HCT116 (cell line): Measurements from ENCODE around the gene GRIK5. TPM values are rescaled to one million over a fixed set of nuclear protein-coding genes. Genes with fewer than 3 reads are reported as not detected.

Experiments used
- ATAC-seq: fragments of 200-7000 bp; cut with Tn5 transposase; 2 replicates; pipeline ENCODE4 v1.9.1; 2020; ENCODE audit warnings: mild to moderate bottlenecking, moderate library complexity
- BruUV-seq: library from RNA; stranded (reverse); fragments of 400-500 nt; replicated peaks from 2 replicates; lab custom pipeline; 2021; lab: Mats Ljungman, UMichigan
- CTCF ChIA-PET: fragments of 300-600 bp; sonication (Branson Sonifier 250); formaldehyde crosslinking; loops from one replicate; lab custom pipeline; 2021; ENCODE audit warnings: antibody characterized with exemption; lab: Charles Lee
- POLR2A ChIA-PET: fragments of 300-600, 350-600 bp; sonication (Branson Sonifier 250); formaldehyde crosslinking; loops from one replicate; lab custom pipeline; 2021; ENCODE audit warnings: antibody characterized with exemption; lab: Charles Lee
- RAD21 ChIA-PET, 2 experiments: fragments of 300-600 bp; sonication (Branson Sonifier 250); formaldehyde crosslinking; loops; one replicate each; lab custom pipeline; 2023; ENCODE audit warnings: low total read pairs in 2 of 2; ENCODE audit not compliant: uncharacterized antibody in 2 of 2, unreplicated experiment in 2 of 2, low non-redundant PET in 1 of 2; lab: Charles Lee
- DNase-seq: peaks from one replicate; pipeline ENCODE4 v3.0.0-alpha.2; 2010; ENCODE audit warnings: low read depth, low spot score
- H2AFZ ChIP-seq: fragments of 200-600 bp; shearing (Covaris generic), sonication (generic); 2 replicates; pipeline ENCODE4 v1.6.1; 2017; ENCODE audit warnings: low read depth, mixed run types, mixed read lengths, antibody characterized with exemption, low read length; ENCODE audit not compliant: poor library complexity, severe bottlenecking
- H3K27ac ChIP-seq: 2 replicates; pipeline ENCODE4 v1.5.1; 2012; ENCODE audit warnings: low read depth, low read length
- H3K27me3 ChIP-seq: fragments of 200-600 bp; sonication (generic); 2 replicates; pipeline ENCODE4 v1.6.1; 2016; ENCODE audit warnings: mixed run types, low read length, mixed read lengths; ENCODE audit not compliant: insufficient read depth
- H3K36me3 ChIP-seq, 2 experiments: fragments of 200-500 bp in 1 of 2; fragments of 200-600 bp in 1 of 2; sonication (Bioruptor generic) in 1 of 2; sonication (generic) in 1 of 2; 2 replicates each; pipeline versions ENCODE4 v1.5.1 to v1.6.1; 2014 to 2016; ENCODE audit warnings: low read length in 2 of 2, inconsistent platforms in 1 of 2, mixed read lengths in 1 of 2, mixed run types in 1 of 2; ENCODE audit not compliant: insufficient read depth in 2 of 2, control insufficient read depth in 1 of 2
- H3K4me1 ChIP-seq, 2 experiments: fragments of 200-600 bp in 1 of 2; sonication (generic) in 1 of 2; 2 replicates each; pipeline versions ENCODE4 v1.5.1 to v1.6.1; 2012 to 2017; ENCODE audit warnings: low read length in 2 of 2, inconsistent platforms in 1 of 2, mild to moderate bottlenecking in 1 of 2, mixed read lengths in 1 of 2, mixed run types in 1 of 2, moderate library complexity in 1 of 2; ENCODE audit not compliant: insufficient read depth in 2 of 2, control insufficient read depth in 1 of 2
- H3K4me2 ChIP-seq: fragments of 200-600 bp; sonication (generic); 2 replicates; pipeline ENCODE4 v1.6.1; 2017; ENCODE audit warnings: mixed run types, low read length, mixed read lengths
- H3K4me3 ChIP-seq, 2 experiments: fragments of 200-600 bp in 1 of 2; sonication (generic) in 1 of 2; replicated peaks in 1 of 2; 2 replicates each; pipeline ENCODE4 v1.5.1; 2011 to 2016; ENCODE audit warnings: low read length in 2 of 2, control low read depth in 1 of 2, low read depth in 1 of 2, mild to moderate bottlenecking in 1 of 2, mixed read lengths in 1 of 2, mixed run types in 1 of 2
- H3K79me2 ChIP-seq: fragments of 200-600 bp; sonication (generic); 2 replicates; pipeline ENCODE4 v1.6.1; 2017; ENCODE audit warnings: mild to moderate bottlenecking, mixed run types, low read length, moderate library complexity, mixed read lengths; ENCODE audit not compliant: insufficient read depth
- H3K9ac ChIP-seq: fragments of 200-600 bp; sonication (generic); 2 replicates; pipeline ENCODE4 v1.6.1; 2016; ENCODE audit warnings: low read length, mixed read lengths
- H3K9me2 ChIP-seq: fragments of 200-600 bp; sonication (generic), shearing (Covaris generic); 2 replicates; pipeline ENCODE4 v1.6.1; 2017; ENCODE audit warnings: mixed run types, mild to moderate bottlenecking, moderate library complexity; ENCODE audit not compliant: insufficient read depth
- H3K9me3 ChIP-seq, 2 experiments: fragments of 200-500 bp in 1 of 2; fragments of 200-600 bp in 1 of 2; sonication (Bioruptor generic) in 1 of 2; sonication (generic) in 1 of 2; 2 replicates each; pipeline ENCODE4 v1.6.1; 2014 to 2017; ENCODE audit warnings: low read length in 2 of 2, mixed read lengths in 2 of 2, inconsistent platforms in 1 of 2, low read depth in 1 of 2, mild to moderate bottlenecking in 1 of 2, mixed run types in 1 of 2, moderate library complexity in 1 of 2; ENCODE audit not compliant: control insufficient read depth in 1 of 2, insufficient read depth in 1 of 2
- H4K20me1 ChIP-seq: fragments of 200-600 bp; sonication (generic), shearing (Covaris generic); 2 replicates; pipeline ENCODE4 v1.6.1; 2017; ENCODE audit warnings: mixed run types, mild to moderate bottlenecking, moderate library complexity; ENCODE audit not compliant: insufficient read depth
- CBX3 ChIP-seq: IDR thresholded peaks from 2 replicates; pipeline ENCODE4 v1.6.1; 2012; ENCODE audit warnings: low read depth
- CEBPB ChIP-seq: IDR thresholded peaks from 2 replicates; pipeline ENCODE4 v1.6.1; 2012; ENCODE audit warnings: low read depth
- EGR1 ChIP-seq: IDR thresholded peaks from 2 replicates; pipeline ENCODE4 v1.6.1; 2012; ENCODE audit warnings: low read depth
- ELF1 ChIP-seq: IDR thresholded peaks from 2 replicates; pipeline ENCODE4 v1.6.1; 2012; ENCODE audit warnings: low read depth, borderline replicate concordance
- EZH2 ChIP-seq: fragments of 200-600 bp; sonication (generic); IDR thresholded peaks from 2 replicates; pipeline ENCODE4 v1.6.1; 2017; ENCODE audit warnings: antibody characterized with exemption, mixed run types
- EZH2phosphoT487 ChIP-seq: fragments of 200-600 bp; IDR thresholded peaks from 2 replicates; pipeline ENCODE4 v1.6.1; 2018; ENCODE audit warnings: antibody characterized with exemption, borderline replicate concordance
- FOSL1 ChIP-seq: IDR thresholded peaks from 2 replicates; pipeline ENCODE4 v1.6.1; 2012; ENCODE audit warnings: low read depth
- JUND ChIP-seq: IDR thresholded peaks from 2 replicates; pipeline ENCODE4 v1.6.1; 2012
- POLR2A ChIP-seq: IDR thresholded peaks from 2 replicates; pipeline ENCODE4 v1.7.0; 2011; ENCODE audit warnings: borderline replicate concordance; ENCODE audit not compliant: insufficient read depth, insufficient read length; ENCODE audit errors: extremely low read depth
- POLR2AphosphoS5 ChIP-seq: IDR thresholded peaks from 2 replicates; pipeline ENCODE4 v1.6.1; 2011; ENCODE audit warnings: mild to moderate bottlenecking, low read depth, low read length, moderate library complexity
- RAD21 ChIP-seq: IDR thresholded peaks from 2 replicates; pipeline ENCODE4 v1.6.1; 2012; ENCODE audit warnings: low read depth, mild to moderate bottlenecking
- TCF7L2 ChIP-seq: IDR thresholded peaks from 2 replicates; pipeline ENCODE4 v1.7.0; 2011; ENCODE audit warnings: borderline replicate concordance, inconsistent platforms; ENCODE audit not compliant: insufficient read depth, insufficient read length; ENCODE audit errors: extremely low read depth
- ZFX ChIP-seq: fragments of 450-650 bp; IDR thresholded peaks from 2 replicates; pipeline ENCODE4 v1.6.1; 2017
- ZNF274 ChIP-seq: fragments of 200-500 bp; sonication (Bioruptor generic); IDR thresholded peaks from 2 replicates; pipeline ENCODE4 v1.6.1; 2014; ENCODE audit warnings: mild to moderate bottlenecking, low read depth, low read length, inconsistent platforms
- intact Hi-C: fragments of 100-400 bp; cut with micrococcal nuclease; formaldehyde crosslinking; loops from 2 replicates; pipeline ENCODE4 v1.10.0; 2022
- total RNA-seq: library from RNA; stranded (reverse); gene quantifications from one replicate; pipeline ENCODE4 v1.2.1, GENCODE V29; 2021; ENCODE audit not compliant: unreplicated experiment
- TF ChIP-seq, protein P1 (sequence below): IDR thresholded peaks from 2 replicates; pipeline ENCODE4 v1.6.1; 2011; ENCODE audit warnings: mild to moderate bottlenecking, low read length, moderate library complexity; ENCODE audit not compliant: insufficient replicate concordance; ENCODE audit errors: extremely low read depth
- TF ChIP-seq, protein P2 (sequence below), 3 experiments: fragments of 200-600 bp in 1 of 3; sonication (generic) in 1 of 3; IDR thresholded peaks in 2 of 3; conservative IDR thresholded peaks in 1 of 3; 2 replicates each; pipeline ENCODE4 v1.5.1; 2012 to 2017; ENCODE audit warnings: low read depth in 2 of 3, low read length in 2 of 3, antibody characterized with exemption in 1 of 3, borderline replicate concordance in 1 of 3, control low read depth in 1 of 3, mild to moderate bottlenecking in 1 of 3, mixed read lengths in 1 of 3, mixed run types in 1 of 3, moderate library complexity in 1 of 3; ENCODE audit not compliant: insufficient read depth in 1 of 3
- TF ChIP-seq, protein P3 (sequence below): IDR thresholded peaks from 2 replicates; pipeline ENCODE4 v1.6.1; 2012
- TF ChIP-seq, protein P4 (sequence below): IDR thresholded peaks from 2 replicates; pipeline ENCODE4 v1.6.1; 2012

The GRIK5 gene
- total RNA-seq, 1 experiment from 2014 or later, result 1.7 TPM

DNA sequence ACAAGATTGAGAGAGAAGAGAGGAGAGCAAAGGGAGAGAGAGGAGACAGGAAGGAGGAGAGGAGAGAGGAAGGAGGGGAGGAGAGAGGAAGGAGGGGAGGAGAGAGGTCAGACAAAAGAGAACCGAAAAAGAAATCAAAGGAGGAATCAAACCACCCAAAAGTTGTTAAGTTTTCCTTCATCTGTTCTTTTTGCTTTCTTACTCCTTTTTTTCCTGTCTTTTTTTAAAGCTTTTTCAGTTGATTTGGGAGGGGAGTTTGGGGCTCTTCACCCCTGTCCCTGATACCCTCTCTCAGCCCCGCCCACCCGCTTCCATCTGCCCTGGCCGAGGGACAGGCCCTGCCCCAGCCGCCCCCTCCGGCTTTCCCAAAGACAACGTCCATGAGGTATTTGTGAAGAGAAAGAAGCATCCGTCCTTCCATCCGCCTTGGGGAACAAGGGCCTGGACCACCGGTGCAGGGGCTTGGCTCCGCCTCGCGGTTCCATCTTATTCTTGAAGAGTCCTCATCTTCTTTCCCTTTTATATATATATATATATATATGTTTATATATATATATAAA is 19.3 kb upstream of the GRIK5 start (continued):
- TF ChIP-seq, protein P1, sequence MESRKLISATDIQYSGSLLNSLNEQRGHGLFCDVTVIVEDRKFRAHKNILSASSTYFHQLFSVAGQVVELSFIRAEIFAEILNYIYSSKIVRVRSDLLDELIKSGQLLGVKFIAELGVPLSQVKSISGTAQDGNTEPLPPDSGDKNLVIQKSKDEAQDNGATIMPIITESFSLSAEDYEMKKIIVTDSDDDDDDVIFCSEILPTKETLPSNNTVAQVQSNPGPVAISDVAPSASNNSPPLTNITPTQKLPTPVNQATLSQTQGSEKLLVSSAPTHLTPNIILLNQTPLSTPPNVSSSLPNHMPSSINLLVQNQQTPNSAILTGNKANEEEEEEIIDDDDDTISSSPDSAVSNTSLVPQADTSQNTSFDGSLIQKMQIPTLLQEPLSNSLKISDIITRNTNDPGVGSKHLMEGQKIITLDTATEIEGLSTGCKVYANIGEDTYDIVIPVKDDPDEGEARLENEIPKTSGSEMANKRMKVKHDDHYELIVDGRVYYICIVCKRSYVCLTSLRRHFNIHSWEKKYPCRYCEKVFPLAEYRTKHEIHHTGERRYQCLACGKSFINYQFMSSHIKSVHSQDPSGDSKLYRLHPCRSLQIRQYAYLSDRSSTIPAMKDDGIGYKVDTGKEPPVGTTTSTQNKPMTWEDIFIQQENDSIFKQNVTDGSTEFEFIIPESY, result no peak
- no peak for TF ChIP-seq ELF1
- no peak for TF ChIP-seq FOSL1
- TF ChIP-seq ZNF274, result no peak

DNA sequence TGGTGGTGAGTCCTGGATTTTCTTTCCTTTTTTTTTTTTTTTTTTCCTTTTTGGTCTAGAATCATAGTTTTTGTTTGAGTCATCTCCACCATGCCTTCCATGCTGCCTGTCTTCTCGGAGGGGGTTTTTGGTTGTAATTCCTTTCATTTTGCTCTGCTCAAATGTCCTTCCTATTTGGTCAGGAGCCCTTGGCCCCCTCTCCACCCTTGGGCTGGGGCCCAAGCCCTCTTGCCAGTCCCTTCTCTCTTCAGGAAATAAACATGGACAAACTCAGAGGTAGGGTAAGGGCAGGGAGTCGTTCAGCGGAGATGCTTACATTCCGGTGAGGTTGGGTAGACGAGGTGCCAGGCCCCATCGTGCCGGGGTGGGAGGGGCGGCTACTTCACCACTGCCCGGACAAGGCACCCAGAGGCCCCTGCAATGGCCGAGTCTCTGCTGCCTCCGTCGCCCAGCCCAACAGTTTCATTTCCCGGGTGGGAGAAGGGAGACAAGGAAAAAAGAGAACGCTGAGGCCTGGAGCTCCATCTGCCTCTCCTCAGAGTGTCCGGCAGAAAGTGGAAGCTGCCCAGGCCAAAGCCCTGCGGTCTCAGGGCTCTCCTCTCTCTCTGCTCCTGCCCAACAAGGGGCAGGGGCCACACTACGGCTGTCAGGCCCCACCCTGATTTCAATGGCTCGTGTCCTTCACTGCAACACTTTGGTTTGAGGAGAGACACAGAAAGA is 18.6 kb upstream of the GRIK5 start:
- Histone ChIP-seq H3K9me2 (no peaks in the 10 kb centered on the region), H3K4me1 (peaks cover 0 to 30% of the 10 kb centered on the region in 2 experiments; a peak in 2 of 4 replicates), H3K9ac (no peak overlapping the region), H3K27me3 (no peaks in the 10 kb centered on the region), H3K27ac (no peak overlapping the region), H3K36me3 (no peaks in the 10 kb centered on the region), H4K20me1 (peaks cover 3% of the 10 kb centered on the region; the same call in 1 of the 2 replicates), H3K9me3 (no peaks in the 10 kb centered on the region), H3K4me2 (peak overlapping the region; percentile 37), H3K79me2 (no peaks in the 10 kb centered on the region), H3K4me3 (no peak overlapping the region), H2AFZ (no peak overlapping the region)
- CTCF ChIA-PET, result no interaction called here
- RAD21 ChIA-PET, result no interaction called here
- no peak for DNase-seq
- BruUV-seq, result no TSS peak
- POLR2A ChIA-PET, result no interaction called here
- ATAC-seq, result no peak
- intact Hi-C loops, result no loop called here
- TF ChIP-seq, protein P1, result no peak
- TF ChIP-seq, protein P2, sequence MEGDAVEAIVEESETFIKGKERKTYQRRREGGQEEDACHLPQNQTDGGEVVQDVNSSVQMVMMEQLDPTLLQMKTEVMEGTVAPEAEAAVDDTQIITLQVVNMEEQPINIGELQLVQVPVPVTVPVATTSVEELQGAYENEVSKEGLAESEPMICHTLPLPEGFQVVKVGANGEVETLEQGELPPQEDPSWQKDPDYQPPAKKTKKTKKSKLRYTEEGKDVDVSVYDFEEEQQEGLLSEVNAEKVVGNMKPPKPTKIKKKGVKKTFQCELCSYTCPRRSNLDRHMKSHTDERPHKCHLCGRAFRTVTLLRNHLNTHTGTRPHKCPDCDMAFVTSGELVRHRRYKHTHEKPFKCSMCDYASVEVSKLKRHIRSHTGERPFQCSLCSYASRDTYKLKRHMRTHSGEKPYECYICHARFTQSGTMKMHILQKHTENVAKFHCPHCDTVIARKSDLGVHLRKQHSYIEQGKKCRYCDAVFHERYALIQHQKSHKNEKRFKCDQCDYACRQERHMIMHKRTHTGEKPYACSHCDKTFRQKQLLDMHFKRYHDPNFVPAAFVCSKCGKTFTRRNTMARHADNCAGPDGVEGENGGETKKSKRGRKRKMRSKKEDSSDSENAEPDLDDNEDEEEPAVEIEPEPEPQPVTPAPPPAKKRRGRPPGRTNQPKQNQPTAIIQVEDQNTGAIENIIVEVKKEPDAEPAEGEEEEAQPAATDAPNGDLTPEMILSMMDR (IDR thresholded peaks at IDR 0.05 in 2 of 3, conservative IDR thresholded peaks at IDR 0.05 in 1 of 3; ENCODE audit: borderline replicate concordance in 1 of 3, insufficient read depth in 1 of 3, low read depth in 2 of 3, low read length in 2 of 3), result no peak
- TF ChIP-seq POLR2A (no peak), EGR1 (no peak), EZH2 (no peak), RAD21 (no peak), TCF7L2 (no peak), POLR2AphosphoS5 (no peak), CBX3 (no peak), ZNF274 (no peak), FOSL1 (no peak), EZH2phosphoT487 (no peak), ZFX (no peak), JUND (no peak), CEBPB (no peak), ELF1 (no peak)
- TF ChIP-seq, protein P3, sequence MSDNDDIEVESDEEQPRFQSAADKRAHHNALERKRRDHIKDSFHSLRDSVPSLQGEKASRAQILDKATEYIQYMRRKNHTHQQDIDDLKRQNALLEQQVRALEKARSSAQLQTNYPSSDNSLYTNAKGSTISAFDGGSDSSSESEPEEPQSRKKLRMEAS, result no peak
- TF ChIP-seq, protein P4, sequence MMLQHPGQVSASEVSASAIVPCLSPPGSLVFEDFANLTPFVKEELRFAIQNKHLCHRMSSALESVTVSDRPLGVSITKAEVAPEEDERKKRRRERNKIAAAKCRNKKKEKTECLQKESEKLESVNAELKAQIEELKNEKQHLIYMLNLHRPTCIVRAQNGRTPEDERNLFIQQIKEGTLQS, result no peak
